Peyer's patch (tissue), 4 donors: ENCODE results near the gene TEX101.

Source experiments
- CTCF ChIP-seq, 6 experiments: fragments of 450-650 bp in 4 of 6; fragments of 200-600 bp in 2 of 6; sonication (generic) in 1 of 6; IDR thresholded peaks; one replicate each; pipeline ENCODE4 v1.5.1; 2017 to 2019; ENCODE audit warnings: antibody characterized with exemption in 6 of 6, mild to moderate bottlenecking in 3 of 6, moderate library complexity in 1 of 6
- POLR2A ChIP-seq, 2 donors: fragments of 450-650 bp; IDR thresholded peaks; one replicate each; pipeline ENCODE4 v1.5.1; 2017; ENCODE audit warnings: antibody characterized with exemption in 2 of 2, mild to moderate bottlenecking in 2 of 2, moderate library complexity in 2 of 2

GRCh38 chr19:43407416-43408005 lies 7.2 kb upstream of the TEX101 start:
- no peak for TF ChIP-seq CTCF (IDR thresholded peaks at IDR 0.05)
- TF ChIP-seq POLR2A (IDR thresholded peaks at IDR 0.05), result no peak
